HEK293 (cell line): ENCODE results near the gene KCNK3.

Experiments used
- CTCF ChIA-PET: fragments of 350-600 bp; formaldehyde crosslinking; extraction: SDS; loops from one replicate; lab custom pipeline; 2021; ENCODE audit warnings: antibody characterized with exemption; lab: Yijun Ruan, JAX
- POLR2A ChIA-PET: fragments of 300-600 bp; formaldehyde crosslinking; extraction: SDS; loops from one replicate; lab custom pipeline; 2020; ENCODE audit warnings: antibody characterized with exemption, inconsistent platforms; lab: Yijun Ruan, JAX
- H3K27ac ChIP-seq: fragments of 200-500 bp; sonication (Bioruptor generic); 2 replicates; pipeline ENCODE4 v1.5.1; 2014; ENCODE audit warnings: low read depth, low read length, control low read depth, inconsistent platforms; ENCODE audit errors: extremely low read depth
- H3K36me3 ChIP-seq, 2 experiments: fragments of 200-500 bp in 1 of 2; sonication (Bioruptor generic) in 1 of 2; 1 replicate in 1 of 2; 2 replicates in 1 of 2; pipeline ENCODE4 v1.5.1; 2014 to 2017; ENCODE audit warnings: inconsistent platforms in 2 of 2, low read length in 2 of 2; ENCODE audit not compliant: control insufficient read depth in 2 of 2, insufficient read depth in 1 of 2
- H3K4me1 ChIP-seq: fragments of 200-500 bp; sonication (Bioruptor generic); 2 replicates; pipeline ENCODE4 v1.5.1; 2014; ENCODE audit warnings: mild to moderate bottlenecking, low read length, inconsistent platforms; ENCODE audit not compliant: control insufficient read depth, insufficient read depth
- H3K4me3 ChIP-seq: 2 replicates; pipeline ENCODE4 v1.5.1; 2011; ENCODE audit warnings: low read depth, mild to moderate bottlenecking, control low read depth, low read length, moderate library complexity
- H3K9me3 ChIP-seq: fragments of 200-500 bp; sonication (Bioruptor generic); 2 replicates; pipeline ENCODE4 v1.5.1; 2014; ENCODE audit warnings: low read depth, low read length, inconsistent platforms; ENCODE audit not compliant: control insufficient read depth, insufficient read depth
- BCL11B ChIP-seq: fragments of 450-650 bp; formaldehyde crosslinking; IDR thresholded peaks from 2 replicates; pipeline ENCODE4 v1.5.1; 2016; ENCODE audit warnings: low read depth, missing biosample characterization, missing genetic modification characterization
- EGR2 ChIP-seq: fragments of 450-650 bp; formaldehyde crosslinking; IDR thresholded peaks from 2 replicates; pipeline ENCODE4 v1.5.1; 2016; ENCODE audit warnings: low read depth, missing biosample characterization, missing genetic modification characterization
- FEZF1 ChIP-seq: fragments of 450-650 bp; formaldehyde crosslinking; IDR thresholded peaks from 2 replicates; pipeline ENCODE4 v1.5.1; 2016; ENCODE audit warnings: missing biosample characterization, missing genetic modification characterization
- KLF1 ChIP-seq: fragments of 450-650 bp; formaldehyde crosslinking; IDR thresholded peaks from 2 replicates; pipeline ENCODE4 v1.5.1; 2016; ENCODE audit warnings: missing biosample characterization, missing genetic modification characterization
- KLF16 ChIP-seq: fragments of 450-650 bp; formaldehyde crosslinking; IDR thresholded peaks from 2 replicates; pipeline ENCODE4 v1.5.1; 2017; ENCODE audit warnings: missing biosample characterization, missing genetic modification characterization
- PRDM10 ChIP-seq: fragments of 450-650 bp; formaldehyde crosslinking; IDR thresholded peaks from 2 replicates; pipeline ENCODE4 v1.5.1; 2016; ENCODE audit warnings: missing biosample characterization, missing genetic modification characterization
- WT1 ChIP-seq: fragments of 450-650 bp; formaldehyde crosslinking; IDR thresholded peaks from 2 replicates; pipeline ENCODE4 v1.5.1; 2016; ENCODE audit warnings: missing biosample characterization, missing genetic modification characterization
- ZBTB11 ChIP-seq: fragments of 450-650 bp; formaldehyde crosslinking; conservative IDR thresholded peaks from 2 replicates; pipeline ENCODE4 v1.5.1; 2016; ENCODE audit warnings: low read depth, missing biosample characterization, missing genetic modification characterization
- ZBTB17 ChIP-seq: fragments of 450-650 bp; formaldehyde crosslinking; IDR thresholded peaks from 2 replicates; pipeline ENCODE4 v1.5.1; 2016; ENCODE audit warnings: missing biosample characterization, missing genetic modification characterization
- ZBTB7A ChIP-seq: fragments of 450-650 bp; formaldehyde crosslinking; IDR thresholded peaks from 2 replicates; pipeline ENCODE4 v1.5.1; 2016; ENCODE audit warnings: low read depth, missing biosample characterization, missing genetic modification characterization
- ZFHX2 ChIP-seq: fragments of 450-650 bp; formaldehyde crosslinking; conservative IDR thresholded peaks from 2 replicates; pipeline ENCODE4 v1.5.1; 2016; ENCODE audit warnings: missing biosample characterization, missing genetic modification characterization
- ZIC2 ChIP-seq: fragments of 450-650 bp; formaldehyde crosslinking; IDR thresholded peaks from 2 replicates; pipeline ENCODE4 v1.5.1; 2016; ENCODE audit warnings: missing biosample characterization, missing genetic modification characterization
- ZNF132 ChIP-seq: fragments of 450-650 bp; formaldehyde crosslinking; IDR thresholded peaks from 2 replicates; pipeline ENCODE4 v1.5.1; 2017; ENCODE audit warnings: missing biosample characterization, missing genetic modification characterization, borderline replicate concordance
- ZNF184 ChIP-seq: fragments of 450-650 bp; IDR thresholded peaks from 2 replicates; pipeline ENCODE4 v1.5.1; 2018; ENCODE audit warnings: missing biosample characterization, mild to moderate bottlenecking, missing genetic modification characterization
- ZNF202 ChIP-seq: fragments of 450-650 bp; formaldehyde crosslinking; IDR thresholded peaks from 2 replicates; pipeline ENCODE4 v1.5.1; 2016; ENCODE audit warnings: missing biosample characterization, missing genetic modification characterization, borderline replicate concordance
- ZNF24 ChIP-seq: fragments of 450-650 bp; formaldehyde crosslinking; IDR thresholded peaks from 2 replicates; pipeline ENCODE4 v1.5.1; 2016; ENCODE audit warnings: missing biosample characterization, missing genetic modification characterization
- ZNF26 ChIP-seq: fragments of 450-650 bp; formaldehyde crosslinking; IDR thresholded peaks from 2 replicates; pipeline ENCODE4 v1.5.1; 2016; ENCODE audit warnings: missing biosample characterization, missing genetic modification characterization
- ZNF324 ChIP-seq: fragments of 450-650 bp; formaldehyde crosslinking; IDR thresholded peaks from 2 replicates; pipeline ENCODE4 v1.5.1; 2016; ENCODE audit warnings: missing biosample characterization, missing genetic modification characterization
- ZNF341 ChIP-seq: fragments of 450-650 bp; formaldehyde crosslinking; IDR thresholded peaks from 2 replicates; pipeline ENCODE4; 2016; ENCODE audit warnings: low read depth, missing biosample characterization, missing genetic modification characterization
- ZNF548 ChIP-seq: fragments of 450-650 bp; formaldehyde crosslinking; IDR thresholded peaks from 2 replicates; pipeline ENCODE4 v1.5.1; 2016; ENCODE audit warnings: missing biosample characterization, missing genetic modification characterization
- ZNF785 ChIP-seq: fragments of 450-650 bp; formaldehyde crosslinking; IDR thresholded peaks from 2 replicates; pipeline ENCODE4 v1.5.1; 2016; ENCODE audit warnings: missing biosample characterization, missing genetic modification characterization
- ZNF792 ChIP-seq: fragments of 450-650 bp; formaldehyde crosslinking; IDR thresholded peaks from 2 replicates; pipeline ENCODE4 v1.5.1; 2016; ENCODE audit warnings: missing biosample characterization, missing genetic modification characterization

The KCNK3 gene

DNA sequence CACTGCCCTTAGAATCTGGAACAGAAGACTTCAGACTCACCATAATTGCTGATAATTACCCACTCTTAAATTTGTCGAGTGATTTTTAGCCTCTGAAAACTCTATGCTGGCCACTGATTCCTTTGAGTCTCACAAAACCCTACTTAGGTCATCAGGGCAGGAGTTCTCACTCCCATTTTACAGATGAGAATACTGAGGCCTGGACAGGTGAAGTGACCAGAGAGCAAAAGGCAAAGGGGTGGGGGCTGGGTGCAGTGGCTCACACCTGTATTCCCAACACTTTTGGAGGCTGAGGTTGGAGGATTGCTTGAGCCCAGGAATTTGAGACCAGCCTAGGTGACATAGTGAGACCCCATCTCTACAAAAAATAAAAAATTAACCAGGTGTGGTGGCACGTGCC, 36.8 kb downstream of the KCNK3 start (continued):
- TF ChIP-seq ZNF132 (tag by site-specific recombination), result no peak
- no peak for TF ChIP-seq ZNF785 (tag by site-specific recombination)
- no peak for TF ChIP-seq ZNF324 (tag by site-specific recombination)
- no peak for TF ChIP-seq ZBTB11
- no peak for TF ChIP-seq KLF1
- no peak for TF ChIP-seq ZNF341
- TF ChIP-seq ZBTB7A (tag by site-specific recombination), result no peak
- no peak for TF ChIP-seq KLF16 (tag by site-specific recombination)

- TF ChIP-seq BCL11B (tag by site-specific recombination), result no peak
- TF ChIP-seq ZNF792 (tag by site-specific recombination), result no peak
- no peak for TF ChIP-seq FEZF1
- TF ChIP-seq ZBTB17, result no peak
- no peak for TF ChIP-seq ZNF24 (tag by site-specific recombination)
- no peak for TF ChIP-seq WT1
- peak; percentile 76 for TF ChIP-seq EGR2 (tag by site-specific recombination)
- peak; percentile 80 for TF ChIP-seq ZFHX2 (tag by site-specific recombination)
- TF ChIP-seq ZNF548 (tag by site-specific recombination), result no peak
- no peak for TF ChIP-seq ZNF202 (tag by site-specific recombination)
- TF ChIP-seq ZNF184, result no peak
- peak; percentile 51 for TF ChIP-seq ZIC2
- CTCF ChIA-PET, result interaction anchor here (0.9 to 1.3 kb wide), 2 partner anchors 15 to 125 kb away, joined by 3 to 4 read pairs; no protein-coding TSS in a partner anchor
Observed at GRCh38 chr2:26730549-26731344, 38.2 kb downstream of the KCNK3 start.

DNA sequence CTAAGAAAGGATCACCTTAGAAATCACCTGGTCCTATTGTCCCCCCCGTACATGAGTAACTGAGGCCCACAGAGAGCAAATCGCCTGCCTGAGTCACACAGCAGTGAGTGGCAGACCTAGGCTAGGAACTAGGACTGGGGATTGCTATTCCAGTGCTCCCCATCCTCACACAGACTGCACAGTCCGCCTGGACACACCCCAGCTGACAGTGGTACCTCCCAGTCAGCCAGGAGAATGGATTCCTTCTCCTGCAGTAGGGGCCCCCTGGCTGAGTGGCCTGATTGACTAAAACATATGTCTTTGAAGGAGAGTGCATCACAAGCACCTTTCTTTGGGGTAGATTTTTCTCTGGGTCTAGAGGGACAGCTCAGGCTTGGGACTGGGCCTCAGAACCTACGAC, 39.2 kb downstream of the KCNK3 start:
- no peak overlapping the region for H3K27ac ChIP-seq
- H3K4me3 ChIP-seq, result no peak overlapping the region
- H3K4me1 ChIP-seq, result no peaks in the 10 kb centered on the region
- H3K36me3 ChIP-seq, result no peaks in the 10 kb centered on the region
- ChIA-PET POLR2A (no interaction called here), CTCF (interaction anchor here (1.1 to 1.8 kb wide), 3 partner anchors 13 to 126 kb away, joined by 4 to 10 read pairs (median 8); no protein-coding TSS in a partner anchor)
- H3K9me3 ChIP-seq, result no peaks in the 10 kb centered on the region
- peak; percentile 80 for TF ChIP-seq PRDM10 (tag by site-specific recombination)
- no peak for TF ChIP-seq ZNF26 (tag by site-specific recombination)

More at GRCh38 chr2:26730549-26731344, 38.2 kb downstream of the KCNK3 start:
- no peak overlapping the region for H3K4me3 ChIP-seq
- H3K9me3 ChIP-seq, result no peaks in the 10 kb centered on the region
- POLR2A ChIA-PET, result no interaction called here
- no peaks in the 10 kb centered on the region for H3K4me1 ChIP-seq
- no peaks in the 10 kb centered on the region for H3K36me3 ChIP-seq
- H3K27ac ChIP-seq, result no peak overlapping the region
